PC-3 (cell line): Measurements from ENCODE around the gene YPEL1. TPM values are rescaled to one million over a fixed set of nuclear protein-coding genes. Genes with fewer than 3 reads are reported as not detected.

Experiments used
- ATAC-seq: fragments of 200-7000 bp; cut with Tn5 transposase; 2 replicates; pipeline ENCODE4 v1.9.1; 2020; ENCODE audit warnings: mild to moderate bottlenecking, moderate library complexity
- BruUV-seq: library from RNA; stranded (reverse); fragments of 400-500 nt; replicated peaks from 2 replicates; lab custom pipeline; 2021; lab: Mats Ljungman, UMichigan
- CTCF ChIA-PET: fragments of 300-600 bp; sonication (Branson Sonifier 250); formaldehyde crosslinking; loops from one replicate; lab custom pipeline; 2022; ENCODE audit warnings: antibody characterized with exemption; lab: Charles Lee
- POLR2A ChIA-PET: fragments of 300-600 bp; sonication (Branson Sonifier 250); formaldehyde crosslinking; loops from one replicate; lab custom pipeline; 2022; ENCODE audit warnings: antibody characterized with exemption; ENCODE audit not compliant: unreplicated experiment; lab: Charles Lee
- DNase-seq: peaks from one replicate; pipeline ENCODE4 v3.0.0-alpha.2; 2015
- H2AFZ ChIP-seq: fragments of 300-600 bp; sonication (generic); 2 replicates; pipeline ENCODE4 v1.6.0; 2016; ENCODE audit warnings: antibody characterized with exemption, low read length
- H3F3A ChIP-seq: fragments of 300-600 bp; sonication (generic); one replicate; pipeline ENCODE4 v1.6.0; 2017; ENCODE audit warnings: antibody characterized with exemption, low read length, control low read depth, mild to moderate bottlenecking; ENCODE audit not compliant: unreplicated experiment
- H3K27ac ChIP-seq: fragments of 300-600 bp; sonication (generic); 2 replicates; pipeline ENCODE4 v1.5.1; 2016; ENCODE audit warnings: mild to moderate bottlenecking, low read length
- H3K27me3 ChIP-seq: fragments of 300-600 bp; sonication (generic); 2 replicates; pipeline ENCODE4 v1.6.1; 2016; ENCODE audit warnings: low read length, mixed read lengths
- H3K36me3 ChIP-seq: fragments of 300-600 bp; sonication (generic); 2 replicates; pipeline ENCODE4 v1.6.1; 2016; ENCODE audit warnings: low read depth, mixed run types, low read length, mixed read lengths
- H3K4me1 ChIP-seq: fragments of 300-600 bp; sonication (generic); 2 replicates; pipeline ENCODE4 v1.5.1; 2016; ENCODE audit warnings: low read length; ENCODE audit not compliant: insufficient read depth
- H3K4me2 ChIP-seq: fragments of 300-600 bp; sonication (generic); 2 replicates; pipeline ENCODE4 v1.6.0; 2016; ENCODE audit warnings: low read length
- H3K4me3 ChIP-seq: fragments of 300-600 bp; sonication (generic); 2 replicates; pipeline ENCODE4 v1.5.1; 2016; ENCODE audit warnings: mild to moderate bottlenecking, low read length, mixed read lengths
- H3K79me2 ChIP-seq: fragments of 300-600 bp; sonication (generic); 2 replicates; pipeline ENCODE4 v1.6.1; 2017; ENCODE audit warnings: low read length, mixed read lengths
- H3K9ac ChIP-seq: fragments of 300-600 bp; sonication (generic); 2 replicates; pipeline ENCODE4 v1.6.0; 2016; ENCODE audit warnings: mild to moderate bottlenecking, low read length
- H3K9me2 ChIP-seq: fragments of 300-600 bp; sonication (generic); replicated peaks from 2 replicates; pipeline ENCODE4 v1.6.1; 2016; ENCODE audit warnings: mixed run types, low read length, mixed read lengths
- H3K9me3 ChIP-seq: fragments of 300-600 bp; sonication (generic); 2 replicates; pipeline ENCODE4 v1.6.1; 2016; ENCODE audit warnings: low read length, mixed read lengths
- H4K20me1 ChIP-seq: fragments of 300-600 bp; sonication (generic); 2 replicates; pipeline ENCODE4 v1.6.1; 2016; ENCODE audit warnings: low read length, mixed read lengths
- EZH2 ChIP-seq: fragments of 300-600 bp; sonication (generic); IDR thresholded peaks from one replicate; pipeline ENCODE4 v1.6.1; 2017; ENCODE audit warnings: antibody characterized with exemption, mild to moderate bottlenecking, low read length; ENCODE audit not compliant: unreplicated experiment
- EZH2phosphoT487 ChIP-seq: fragments of 300-600 bp; sonication (generic); IDR thresholded peaks from 2 replicates; pipeline ENCODE4 v1.6.1; 2018; ENCODE audit warnings: mild to moderate bottlenecking, antibody characterized with exemption, low read length, borderline replicate concordance
- intact Hi-C: fragments of 100-400 bp; cut with micrococcal nuclease; formaldehyde crosslinking; loops from 2 replicates; pipeline ENCODE4 v1.9.0; 2023
- total RNA-seq: library from RNA; depleted of rRNA; stranded (reverse); fragments of >200 nt; gene quantifications from 2 replicates; pipeline ENCODE4 v1.2.3, GENCODE V29; 2014
- TF ChIP-seq, protein P1 (sequence below): fragments of 300-600 bp; sonication (generic); conservative IDR thresholded peaks from 2 replicates; pipeline ENCODE4 v1.5.1; 2017; ENCODE audit warnings: antibody characterized with exemption, low read depth, mild to moderate bottlenecking, low read length

Gene YPEL1
- total RNA-seq, 1 experiment from 2014 or later, result 3.2 TPM

DNA sequence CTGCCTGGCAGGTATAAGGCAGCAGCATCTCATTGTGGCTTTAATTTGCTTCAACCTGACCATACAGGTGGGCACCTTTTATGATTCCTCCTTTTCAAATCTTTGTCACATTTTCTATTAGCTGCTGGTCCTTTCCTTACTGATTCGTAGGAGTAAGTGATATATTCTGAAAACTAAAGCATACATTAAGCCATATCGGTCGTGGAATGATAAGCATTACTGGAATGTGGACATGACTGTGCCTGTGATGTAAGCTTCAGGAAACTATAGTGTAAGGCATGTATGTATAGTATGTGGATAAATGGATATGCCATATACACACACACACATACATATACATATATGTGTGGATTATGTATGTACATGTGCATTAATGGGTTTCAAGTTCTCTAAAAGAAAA, 20.8 kb downstream of the YPEL1 start:
- TF ChIP-seq, protein P1, sequence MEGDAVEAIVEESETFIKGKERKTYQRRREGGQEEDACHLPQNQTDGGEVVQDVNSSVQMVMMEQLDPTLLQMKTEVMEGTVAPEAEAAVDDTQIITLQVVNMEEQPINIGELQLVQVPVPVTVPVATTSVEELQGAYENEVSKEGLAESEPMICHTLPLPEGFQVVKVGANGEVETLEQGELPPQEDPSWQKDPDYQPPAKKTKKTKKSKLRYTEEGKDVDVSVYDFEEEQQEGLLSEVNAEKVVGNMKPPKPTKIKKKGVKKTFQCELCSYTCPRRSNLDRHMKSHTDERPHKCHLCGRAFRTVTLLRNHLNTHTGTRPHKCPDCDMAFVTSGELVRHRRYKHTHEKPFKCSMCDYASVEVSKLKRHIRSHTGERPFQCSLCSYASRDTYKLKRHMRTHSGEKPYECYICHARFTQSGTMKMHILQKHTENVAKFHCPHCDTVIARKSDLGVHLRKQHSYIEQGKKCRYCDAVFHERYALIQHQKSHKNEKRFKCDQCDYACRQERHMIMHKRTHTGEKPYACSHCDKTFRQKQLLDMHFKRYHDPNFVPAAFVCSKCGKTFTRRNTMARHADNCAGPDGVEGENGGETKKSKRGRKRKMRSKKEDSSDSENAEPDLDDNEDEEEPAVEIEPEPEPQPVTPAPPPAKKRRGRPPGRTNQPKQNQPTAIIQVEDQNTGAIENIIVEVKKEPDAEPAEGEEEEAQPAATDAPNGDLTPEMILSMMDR, result no peak
- no peak for TF ChIP-seq EZH2
- no peak for TF ChIP-seq EZH2phosphoT487
- H2AFZ ChIP-seq, result no peak overlapping the region
- H3K4me2 ChIP-seq, result no peak overlapping the region

DNA sequence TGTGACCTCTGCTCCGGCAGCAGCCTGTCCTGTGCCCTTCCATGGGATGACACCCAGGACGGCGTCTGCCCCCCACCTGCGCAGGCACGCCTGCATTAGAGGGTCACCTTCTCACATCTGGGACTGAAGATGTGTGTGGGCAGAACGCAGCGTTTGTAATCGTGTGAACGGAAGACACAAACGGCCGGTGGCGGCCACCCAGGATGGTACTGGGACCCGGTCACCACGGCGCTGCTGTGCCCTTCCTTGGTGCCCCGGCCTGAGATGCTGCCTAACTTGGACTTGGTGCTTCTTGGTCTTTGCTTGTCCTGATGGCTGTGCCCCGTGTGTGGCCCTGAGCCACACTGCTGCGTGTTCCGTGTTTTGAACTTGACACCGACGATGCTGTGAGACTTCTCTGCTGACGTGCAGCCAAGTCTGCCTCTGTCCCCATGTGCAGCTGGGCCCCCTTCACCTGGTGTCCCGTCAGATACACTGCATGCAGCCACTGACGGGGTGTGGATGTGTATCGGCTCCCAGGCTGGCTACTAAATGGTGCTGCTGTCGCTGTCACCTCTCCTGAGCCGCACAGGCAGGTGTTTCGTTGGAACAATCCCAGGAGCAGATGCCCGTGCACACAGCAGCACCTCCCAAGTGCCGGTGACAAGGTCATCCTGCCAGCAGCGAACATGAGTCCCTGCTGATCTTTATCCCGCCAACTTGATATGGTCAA, 21.4 kb downstream of the YPEL1 start:
- Histone ChIP-seq H3K36me3 (no peaks in the 10 kb centered on the region), H3K9me2 (no peaks in the 10 kb centered on the region), H3K4me3 (no peak overlapping the region), H3F3A (no peaks in the 10 kb centered on the region), H3K27ac (no peak overlapping the region), H3K9me3 (no peaks in the 10 kb centered on the region), H3K79me2 (no peaks in the 10 kb centered on the region), H3K27me3 (no peaks in the 10 kb centered on the region), H3K9ac (no peak overlapping the region), H3K4me2 (no peak overlapping the region), H4K20me1 (no peaks in the 10 kb centered on the region), H3K4me1 (peaks cover 35% of the 10 kb centered on the region), H2AFZ (no peak overlapping the region)
- intact Hi-C loops, result no loop called here
- no TSS peak for BruUV-seq
- no peak for DNase-seq
- ChIA-PET CTCF (no interaction called here), POLR2A (no interaction called here)
- no peak for ATAC-seq
- TF ChIP-seq, protein P1, result no peak
- TF ChIP-seq EZH2phosphoT487, result no peak
- TF ChIP-seq EZH2, result no peak

More for the DNA sequence above, 20.8 kb downstream of the YPEL1 start:
- Histone ChIP-seq H3F3A (no peaks in the 10 kb centered on the region), H3K27me3 (no peaks in the 10 kb centered on the region), H3K27ac (no peak overlapping the region), H3K9me3 (no peaks in the 10 kb centered on the region), H3K36me3 (no peaks in the 10 kb centered on the region), H3K79me2 (no peaks in the 10 kb centered on the region), H3K9me2 (no peaks in the 10 kb centered on the region), H3K4me3 (no peak overlapping the region), H3K4me1 (peaks cover 33% of the 10 kb centered on the region), H3K9ac (no peak overlapping the region), H4K20me1 (no peaks in the 10 kb centered on the region)
- no peak for ATAC-seq
- no TSS peak for BruUV-seq
- DNase-seq, result peak; percentile 28
- intact Hi-C loops, result no loop called here
- ChIA-PET POLR2A (no interaction called here), CTCF (no interaction called here)

DNA sequence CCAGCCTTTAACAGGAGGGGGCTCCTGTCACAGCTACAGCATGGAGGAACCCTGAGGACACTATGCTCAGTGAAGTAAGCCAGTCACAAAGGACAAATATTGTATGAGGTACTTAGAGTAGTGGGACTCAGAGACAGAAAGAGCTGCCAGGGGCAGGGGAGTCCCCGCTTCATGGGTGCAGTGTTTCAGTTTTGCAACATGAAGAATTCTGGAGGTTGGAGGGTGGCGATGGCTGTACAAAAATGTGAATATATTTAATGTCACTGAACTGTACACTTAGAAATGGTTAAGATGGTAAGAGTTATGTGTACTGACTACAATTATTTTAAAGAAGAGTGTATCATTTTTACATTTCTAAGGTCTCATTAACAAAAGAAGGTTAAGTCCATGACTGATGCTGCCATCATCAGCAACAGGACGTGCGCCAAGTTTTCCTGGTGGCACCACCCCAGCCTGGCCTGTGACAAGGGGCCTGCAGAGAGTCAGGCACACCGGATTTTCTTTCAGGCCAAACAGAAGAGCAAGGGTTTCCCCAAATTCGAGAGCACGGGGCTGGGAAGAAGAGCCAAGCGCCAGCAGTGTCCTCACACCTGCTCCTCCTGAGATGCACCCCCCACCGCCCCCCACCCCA, 22.1 kb downstream of the YPEL1 start:
- no peak overlapping the region for H3K27ac ChIP-seq
- peak; percentile 59 for DNase-seq
- H3F3A ChIP-seq, result no peaks in the 10 kb centered on the region
- H3K9ac ChIP-seq, result no peak overlapping the region
- BruUV-seq, result no TSS peak
- no peaks in the 10 kb centered on the region for H3K9me2 ChIP-seq
- TF ChIP-seq EZH2phosphoT487, result no peak
- TF ChIP-seq, protein P1, result no peak
- TF ChIP-seq EZH2, result no peak
- peak; percentile 33 for ATAC-seq
- ChIA-PET POLR2A (no interaction called here), CTCF (no interaction called here)
- no peaks in the 10 kb centered on the region for H3K79me2 ChIP-seq
- H4K20me1 ChIP-seq, result no peaks in the 10 kb centered on the region
- intact Hi-C loops, result loop anchor here (1.0 to 2.0 kb wide), 2 partner anchors 13 to 225 kb away; no protein-coding TSS in a partner anchor
- H3K27me3 ChIP-seq, result no peaks in the 10 kb centered on the region
- peak overlapping the region; percentile 70; the same call in 1 of the 2 replicates for H3K4me2 ChIP-seq
- H3K4me3 ChIP-seq, result peak overlapping the region; percentile 19; the same call in 1 of the 2 replicates
- H3K9me3 ChIP-seq, result no peaks in the 10 kb centered on the region
- peaks cover 29% of the 10 kb centered on the region for H3K4me1 ChIP-seq
- H3K36me3 ChIP-seq, result no peaks in the 10 kb centered on the region
- H2AFZ ChIP-seq, result peak overlapping the region; percentile 46; the same call in 1 of the 2 replicates
